Prostate gland (tissue), 2 donors: ENCODE results near the gene DES. TPM values are rescaled to one million over a fixed set of nuclear protein-coding genes. Genes with fewer than 3 reads are reported as not detected.

Experiments used
- DNase-seq: peaks from one replicate; pipeline ENCODE4 v3.0.0-alpha.2; 2019; ENCODE audit warnings: low spot score
- H3K27ac ChIP-seq, 2 donors: fragments of 200-600 bp; sonication (generic); 2 replicates each; pipeline ENCODE4 v1.5.1; 2017 to 2019
- H3K27me3 ChIP-seq: fragments of 200-600 bp; sonication (generic); replicated peaks from 2 replicates; pipeline ENCODE4 v1.5.1; 2019; ENCODE audit not compliant: insufficient read depth
- H3K36me3 ChIP-seq, 2 donors: fragments of 200-600 bp; sonication (generic); 1 replicate in 1 of 2; 2 replicates in 1 of 2; pipeline versions ENCODE4 v1.5.1 to v1.8.1; 2017 to 2019
- H3K4me1 ChIP-seq: fragments of 200-600 bp; sonication (generic); replicated peaks from 2 replicates; pipeline ENCODE4 v1.5.1; 2019
- H3K4me3 ChIP-seq, 2 donors: fragments of 200-600 bp; sonication (generic); 2 replicates each; pipeline ENCODE4 v1.5.1; 2017 to 2019
- H3K9me3 ChIP-seq: fragments of 200-600 bp; sonication (generic); 2 replicates; pipeline ENCODE4 v1.5.1; 2017
- POLR2A ChIP-seq: fragments of 450-650 bp; IDR thresholded peaks from one replicate; pipeline ENCODE4 v1.6.1; 2016; ENCODE audit warnings: antibody characterized with exemption, mild to moderate bottlenecking
- POLR2AphosphoS5 ChIP-seq: sonication (generic); formaldehyde crosslinking; IDR thresholded peaks from one replicate; pipeline ENCODE4 v1.6.1; 2017; ENCODE audit warnings: antibody characterized with exemption
- WGBS: methylation state at CpG from one replicate; pipeline ENCODE4 v1.1.5; 2018; 5-methylcytosine and 5-hydroxymethylcytosine counted together
- intact Hi-C: fragments of 100-400 bp; cut with DNase I; formaldehyde crosslinking; loops from one replicate; pipeline ENCODE4 v1.14.2; 2022
- total RNA-seq, 2 donors: library from RNA; depleted of rRNA; stranded (reverse); fragments of >200 nt; gene quantifications; one replicate each; pipeline ENCODE4 v1.1.0, GENCODE V29; 2016
- TF ChIP-seq, protein P1 (sequence below), 4 experiments: fragments of 200-600 bp in 2 of 4; fragments of 450-650 bp in 2 of 4; sonication (generic) in 2 of 4; IDR thresholded peaks; 1 replicate in 3 of 4; 2 replicates in 1 of 4; pipeline ENCODE4 v1.5.1; 2016 to 2019; ENCODE audit warnings: antibody characterized with exemption in 4 of 4, mild to moderate bottlenecking in 2 of 4, moderate library complexity in 2 of 4

DES gene
- total RNA-seq, 2 donors from 2014 or later: 1,584 to 1,742 TPM

DNA sequence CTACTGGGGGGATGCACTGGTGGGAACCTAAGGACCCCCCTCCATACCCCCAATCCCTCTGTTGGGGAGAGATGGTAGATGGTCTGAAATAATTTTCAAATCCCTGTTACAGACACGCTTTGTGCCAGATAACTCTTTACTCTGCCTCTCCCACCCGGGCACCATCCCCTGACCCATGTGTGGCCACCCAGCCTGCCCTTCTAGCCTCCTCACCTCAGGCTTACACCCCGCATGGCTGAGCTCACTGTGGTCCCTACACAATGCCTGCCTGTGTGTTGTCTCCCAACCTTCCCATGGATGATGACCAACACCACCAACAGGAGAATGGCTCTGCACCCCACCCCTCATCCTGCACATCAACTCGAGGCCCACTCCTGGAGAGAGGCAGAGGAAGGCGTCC is 31.4 kb downstream of the DES start:
- Histone ChIP-seq H3K4me3 (no peak overlapping the region), H3K27ac (no peak overlapping the region), H3K27me3 (no peaks in the 10 kb centered on the region), H3K9me3 (no peaks in the 10 kb centered on the region), H3K4me1 (peaks cover 5% of the 10 kb centered on the region), H3K36me3 (no peaks in the 10 kb centered on the region)
- no peak for DNase-seq
- intact Hi-C loops: loop anchor here (5.0 kb wide), 1 partner anchor 42 kb away; no protein-coding TSS in a partner anchor
- TF ChIP-seq POLR2AphosphoS5 (no peak), POLR2A (no peak)
- TF ChIP-seq, protein P1, sequence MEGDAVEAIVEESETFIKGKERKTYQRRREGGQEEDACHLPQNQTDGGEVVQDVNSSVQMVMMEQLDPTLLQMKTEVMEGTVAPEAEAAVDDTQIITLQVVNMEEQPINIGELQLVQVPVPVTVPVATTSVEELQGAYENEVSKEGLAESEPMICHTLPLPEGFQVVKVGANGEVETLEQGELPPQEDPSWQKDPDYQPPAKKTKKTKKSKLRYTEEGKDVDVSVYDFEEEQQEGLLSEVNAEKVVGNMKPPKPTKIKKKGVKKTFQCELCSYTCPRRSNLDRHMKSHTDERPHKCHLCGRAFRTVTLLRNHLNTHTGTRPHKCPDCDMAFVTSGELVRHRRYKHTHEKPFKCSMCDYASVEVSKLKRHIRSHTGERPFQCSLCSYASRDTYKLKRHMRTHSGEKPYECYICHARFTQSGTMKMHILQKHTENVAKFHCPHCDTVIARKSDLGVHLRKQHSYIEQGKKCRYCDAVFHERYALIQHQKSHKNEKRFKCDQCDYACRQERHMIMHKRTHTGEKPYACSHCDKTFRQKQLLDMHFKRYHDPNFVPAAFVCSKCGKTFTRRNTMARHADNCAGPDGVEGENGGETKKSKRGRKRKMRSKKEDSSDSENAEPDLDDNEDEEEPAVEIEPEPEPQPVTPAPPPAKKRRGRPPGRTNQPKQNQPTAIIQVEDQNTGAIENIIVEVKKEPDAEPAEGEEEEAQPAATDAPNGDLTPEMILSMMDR (IDR thresholded peaks at IDR 0.05): no peak
- WGBS: 85% methylated on average over 5 of the region's 5 CpGs

DNA sequence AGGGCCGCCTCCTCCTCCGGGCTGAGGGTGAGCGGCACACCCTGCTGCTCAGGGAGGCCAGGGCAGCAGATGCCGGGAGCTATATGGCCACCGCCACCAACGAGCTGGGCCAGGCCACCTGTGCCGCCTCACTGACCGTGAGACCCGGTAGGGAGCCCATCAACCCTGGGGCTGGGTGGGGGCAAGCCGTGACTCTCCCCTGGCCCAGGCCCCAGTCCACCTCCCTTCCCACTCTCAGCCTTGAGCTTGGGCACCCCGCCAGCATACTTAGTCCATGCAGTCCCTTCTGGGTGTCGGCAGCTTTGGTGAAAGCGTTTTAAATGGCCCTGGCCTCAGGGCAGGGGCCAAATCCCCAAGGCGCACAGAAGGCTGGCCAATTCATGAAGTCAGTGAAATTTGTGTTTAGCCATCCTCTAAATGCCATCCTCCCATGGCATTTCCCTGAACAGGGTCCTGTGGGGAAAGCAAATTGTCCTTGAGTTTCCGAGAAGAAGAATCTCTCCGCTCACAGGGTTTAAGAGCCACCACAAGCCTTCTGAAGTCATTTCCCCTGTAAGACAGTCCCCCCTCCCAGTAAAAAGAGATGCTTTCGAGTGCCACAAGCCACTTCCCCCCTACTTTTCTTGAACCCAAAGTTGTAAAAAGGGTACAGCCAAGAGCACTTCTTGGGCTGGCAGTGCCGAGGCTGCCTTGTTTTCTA is 33.6 kb downstream of the DES start:
- Histone ChIP-seq H3K9me3 (no peaks in the 10 kb centered on the region), H3K4me1 (peaks cover 5% of the 10 kb centered on the region), H3K27ac (peak overlapping the region; percentile 64 to 68), H3K36me3 (no peaks in the 10 kb centered on the region), H3K27me3 (no peaks in the 10 kb centered on the region), H3K4me3 (no peak overlapping the region)
- TF ChIP-seq, protein P1 (IDR thresholded peaks at IDR 0.05): no peak
- TF ChIP-seq POLR2A (no peak), POLR2AphosphoS5 (no peak)
- 70% methylated on average over 15 of the region's 18 CpGs for WGBS
- no peak for DNase-seq
- intact Hi-C loops: loop anchor here (5.0 kb wide), 1 partner anchor 45 kb away; no protein-coding TSS in a partner anchor

DNA sequence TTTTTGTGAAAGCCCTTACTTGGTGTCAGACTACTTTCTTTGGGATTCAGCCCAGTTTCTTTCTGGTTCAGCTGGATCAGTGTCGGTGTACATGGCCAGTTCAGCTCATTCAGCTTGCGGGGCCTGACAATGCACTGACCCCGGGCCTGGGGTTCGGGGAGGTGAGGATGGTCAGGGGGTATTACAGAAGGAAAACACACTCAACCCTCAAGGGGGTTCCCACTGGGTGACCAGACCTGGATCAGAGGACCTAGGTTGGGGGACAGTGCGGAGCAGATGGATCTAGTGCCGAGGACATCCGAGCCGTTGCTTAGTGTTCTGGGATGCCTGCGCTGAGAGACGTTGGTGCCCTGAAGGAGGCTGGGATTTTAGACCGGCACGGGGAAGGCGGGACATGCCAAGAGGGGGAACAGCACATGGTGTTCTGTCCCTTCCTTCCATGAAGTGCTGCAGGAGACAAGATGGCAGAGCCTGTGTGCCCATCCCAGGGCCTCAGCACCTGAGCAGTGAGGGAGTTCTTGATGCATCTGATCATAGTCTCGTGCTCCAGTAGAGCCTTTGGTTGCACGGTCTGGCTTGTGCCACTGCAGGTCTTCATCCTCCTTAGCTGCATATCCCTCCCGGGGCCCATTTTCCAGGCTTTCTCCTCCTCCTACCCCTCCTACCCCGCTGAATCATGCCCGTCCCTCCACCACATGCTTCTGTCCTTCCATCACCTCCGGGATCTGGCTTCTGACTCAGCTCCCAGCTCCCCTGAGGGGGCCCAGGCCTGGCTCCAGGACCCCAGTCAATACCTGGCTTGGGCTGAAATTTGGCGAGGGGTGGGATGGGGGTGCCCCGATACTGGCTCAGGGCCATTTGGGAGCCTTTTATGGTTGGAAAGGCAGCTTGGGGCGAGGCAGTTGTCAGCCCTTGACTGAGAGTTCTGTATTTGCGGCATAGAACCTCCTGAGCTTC is 34.5 kb downstream of the DES start:
- WGBS: 46% methylated on average over 23 of the region's 23 CpGs
- DNase-seq: peak; percentile 53
- H3K27ac ChIP-seq: peak overlapping the region; percentile 64 to 68

DNA sequence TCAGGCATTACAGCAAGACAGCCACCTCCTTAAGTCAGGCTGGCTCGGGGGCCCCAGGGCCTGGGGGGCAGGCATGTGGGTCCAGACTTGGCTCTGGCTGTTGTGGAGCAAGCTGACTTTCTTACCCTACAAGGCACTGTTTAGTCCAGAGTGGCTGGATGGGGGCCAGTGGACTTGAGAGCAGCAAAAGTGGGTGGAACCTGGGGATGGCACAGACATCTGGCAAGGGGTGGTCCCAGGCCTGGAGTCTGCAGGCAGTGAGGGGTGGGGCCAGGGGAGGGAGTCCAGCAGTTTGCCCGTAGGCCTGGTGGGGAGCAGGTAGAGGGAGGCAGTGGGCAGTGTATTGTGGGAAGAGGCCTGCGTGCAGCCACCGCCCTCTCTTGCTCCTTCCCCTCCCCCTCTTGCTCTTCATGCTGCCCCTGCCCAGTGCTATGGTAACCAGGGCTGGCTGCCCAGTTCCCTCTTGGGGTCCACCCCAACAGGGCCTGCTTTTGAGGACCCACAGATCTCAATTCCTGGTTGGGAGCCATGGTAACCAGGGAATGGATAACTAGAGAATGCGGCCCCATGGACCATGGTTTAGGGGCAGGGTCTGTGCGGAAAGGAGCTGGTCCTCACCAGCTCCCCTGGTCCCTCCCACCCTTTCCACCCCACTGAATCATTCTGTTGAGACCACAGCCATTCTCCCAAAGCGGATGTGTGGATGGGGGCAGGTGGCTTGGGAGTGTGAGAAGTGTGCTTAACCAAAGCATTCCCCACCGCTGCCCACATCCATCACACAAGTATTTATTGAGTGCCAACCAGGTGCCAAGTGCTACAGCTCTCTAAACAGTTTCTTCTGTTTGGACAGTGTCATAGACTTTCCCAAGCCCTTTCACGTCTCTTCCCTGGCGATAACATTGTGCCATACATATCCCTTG is 35.8 kb downstream of the DES start:
- intact Hi-C loops: loop anchor here (5.0 kb wide), 1 partner anchor 47 kb away; no protein-coding TSS in a partner anchor
- H3K4me3 ChIP-seq: no peak overlapping the region
- H3K27me3 ChIP-seq: no peaks in the 10 kb centered on the region
- peaks cover 5% of the 10 kb centered on the region for H3K4me1 ChIP-seq
- H3K9me3 ChIP-seq: no peaks in the 10 kb centered on the region
- peak; percentile 46 for DNase-seq
- 56% methylated on average over 10 of the region's 10 CpGs for WGBS
- H3K27ac ChIP-seq: peak overlapping the region; percentile 66 to 68
- H3K36me3 ChIP-seq: no peaks in the 10 kb centered on the region
- TF ChIP-seq, protein P1 (IDR thresholded peaks at IDR 0.05): no peak
- no peak for TF ChIP-seq POLR2A
- TF ChIP-seq POLR2AphosphoS5: no peak

More for the DNA sequence above, 34.5 kb downstream of the DES start:
- Histone ChIP-seq H3K4me1 (peaks cover 5% of the 10 kb centered on the region), H3K36me3 (no peaks in the 10 kb centered on the region), H3K4me3 (no peak overlapping the region), H3K27me3 (no peaks in the 10 kb centered on the region), H3K9me3 (no peaks in the 10 kb centered on the region)
- TF ChIP-seq POLR2AphosphoS5: peak; percentile 41
- TF ChIP-seq, protein P1 (IDR thresholded peaks at IDR 0.05): no peak
- intact Hi-C loops: loop anchor here (5.0 kb wide), 1 partner anchor 45 kb away; no protein-coding TSS in a partner anchor
